HepG2 (cell line): ENCODE measurements around the gene AHCYL1. TPM values are rescaled to one million over a fixed set of nuclear protein-coding genes. Genes with fewer than 3 reads are reported as not detected.
A peak's percentile ranks its signal among the peaks of the same experiment; 100 is the strongest.

Experiments
- ATAD3A ChIP-seq: sonication (generic); formaldehyde crosslinking; IDR thresholded peaks from 2 replicates; pipeline ENCODE4 v1.4.0; 2020; ENCODE audit warnings: missing genetic modification reagents
- JARID2 ChIP-seq: sonication (generic); formaldehyde crosslinking; IDR thresholded peaks from 2 replicates; pipeline ENCODE4 v1.8.1; 2023; ENCODE audit warnings: missing genetic modification reagents, inconsistent platforms; ENCODE audit not compliant: insufficient replicate concordance
- KAT2B ChIP-seq: fragments of 150-350 bp; IDR thresholded peaks from 2 replicates; pipeline ENCODE4 v1.6.1; 2014; ENCODE audit warnings: low read depth, low read length, borderline replicate concordance
- NPAS2 ChIP-seq: sonication (generic); formaldehyde crosslinking; IDR thresholded peaks from 2 replicates; pipeline ENCODE4 v1.8.0; 2022; ENCODE audit warnings: mild to moderate bottlenecking, missing genetic modification reagents, borderline replicate concordance
- REL ChIP-seq: sonication (generic); formaldehyde crosslinking; conservative IDR thresholded peaks from 2 replicates; pipeline ENCODE4 v1.8.0; 2022; ENCODE audit warnings: mild to moderate bottlenecking, missing genetic modification reagents, moderate library complexity
- SOX6 ChIP-seq, 2 experiments: fragments of 450-650 bp in 1 of 2; sonication (generic) in 1 of 2; formaldehyde crosslinking in 1 of 2; IDR thresholded peaks; 2 replicates each; pipeline versions ENCODE4 v1.4.0 to v1.6.1; 2017 to 2020; ENCODE audit warnings: antibody characterized with exemption in 1 of 2, mild to moderate bottlenecking in 1 of 2, missing genetic modification reagents in 1 of 2
- ZFP82 ChIP-seq: sonication (generic); formaldehyde crosslinking; IDR thresholded peaks from 2 replicates; pipeline ENCODE4 v1.5.1; 2020; ENCODE audit warnings: mild to moderate bottlenecking, missing genetic modification reagents, borderline replicate concordance
- ZNF329 ChIP-seq: sonication (generic); formaldehyde crosslinking; IDR thresholded peaks from 2 replicates; pipeline ENCODE4 v1.9.0; 2021; ENCODE audit warnings: low read depth, mild to moderate bottlenecking, missing genetic modification reagents
- ZNF460 ChIP-seq: sonication (generic); formaldehyde crosslinking; IDR thresholded peaks from 2 replicates; pipeline ENCODE4 v1.5.1; 2020; ENCODE audit warnings: missing genetic modification reagents, mild to moderate bottlenecking, borderline replicate concordance
- ZNF549 ChIP-seq: sonication (generic); formaldehyde crosslinking; IDR thresholded peaks from 2 replicates; pipeline ENCODE4 v1.5.0; 2020; ENCODE audit warnings: missing genetic modification reagents
- ZNF776 ChIP-seq: sonication (generic); formaldehyde crosslinking; IDR thresholded peaks from 2 replicates; pipeline ENCODE4 v1.4.0; 2020; ENCODE audit warnings: mild to moderate bottlenecking, missing genetic modification reagents
- ZSCAN9 ChIP-seq: IDR thresholded peaks from 2 replicates; pipeline ENCODE4 v1.6.1; 2016; ENCODE audit warnings: borderline replicate concordance
- polyA plus RNA-seq, 8 experiments: library from polyadenylated mRNA; depleted of rRNA in 3 of 8; stranded (reverse) in 7 of 8; unstranded in 1 of 8; fragments of >200 nt; fragmentation: Illumina TruSeq in 4 of 8; extraction: Trizol in 4 of 8; gene quantifications; 2 replicates each; pipeline versions ENCODE4 v1.2.1 to v1.2.3, GENCODE V29; 2011 to 2016; ENCODE audit warnings: low read depth in 4 of 8, missing spikeins in 1 of 8, mixed read lengths in 1 of 8; ENCODE audit not compliant: insufficient read depth in 1 of 8
- total RNA-seq, 5 experiments: library from RNA; depleted of rRNA; stranded (reverse); fragments of >200 nt; fragmentation: Illumina TruSeq; extraction: Trizol; gene quantifications; 2 replicates each; pipeline ENCODE4 v1.2.3, GENCODE V29; 2016; ENCODE audit warnings: low read depth in 1 of 5
- TF ChIP-seq, protein P1 (sequence below): sonication (generic); formaldehyde crosslinking; IDR thresholded peaks from 2 replicates; pipeline ENCODE4 v1.5.1; 2020; ENCODE audit warnings: mild to moderate bottlenecking, missing genetic modification reagents, moderate library complexity
- TF ChIP-seq, protein P2 (sequence below): sonication (generic); formaldehyde crosslinking; IDR thresholded peaks from 2 replicates; pipeline ENCODE4 v1.4.0; 2020; ENCODE audit warnings: missing genetic modification reagents, borderline replicate concordance
- TF ChIP-seq, protein P3 (sequence below): sonication (generic); formaldehyde crosslinking; IDR thresholded peaks from 2 replicates; pipeline ENCODE4 v1.4.0; 2020; ENCODE audit warnings: missing genetic modification reagents, borderline replicate concordance

Gene AHCYL1
- total and polyA plus RNA-seq, 2 of the 13 experiments (the other 11 are each of a cell fraction or from before 2014, with no cell fraction given), result 40.9 to 76.3 TPM

DNA sequence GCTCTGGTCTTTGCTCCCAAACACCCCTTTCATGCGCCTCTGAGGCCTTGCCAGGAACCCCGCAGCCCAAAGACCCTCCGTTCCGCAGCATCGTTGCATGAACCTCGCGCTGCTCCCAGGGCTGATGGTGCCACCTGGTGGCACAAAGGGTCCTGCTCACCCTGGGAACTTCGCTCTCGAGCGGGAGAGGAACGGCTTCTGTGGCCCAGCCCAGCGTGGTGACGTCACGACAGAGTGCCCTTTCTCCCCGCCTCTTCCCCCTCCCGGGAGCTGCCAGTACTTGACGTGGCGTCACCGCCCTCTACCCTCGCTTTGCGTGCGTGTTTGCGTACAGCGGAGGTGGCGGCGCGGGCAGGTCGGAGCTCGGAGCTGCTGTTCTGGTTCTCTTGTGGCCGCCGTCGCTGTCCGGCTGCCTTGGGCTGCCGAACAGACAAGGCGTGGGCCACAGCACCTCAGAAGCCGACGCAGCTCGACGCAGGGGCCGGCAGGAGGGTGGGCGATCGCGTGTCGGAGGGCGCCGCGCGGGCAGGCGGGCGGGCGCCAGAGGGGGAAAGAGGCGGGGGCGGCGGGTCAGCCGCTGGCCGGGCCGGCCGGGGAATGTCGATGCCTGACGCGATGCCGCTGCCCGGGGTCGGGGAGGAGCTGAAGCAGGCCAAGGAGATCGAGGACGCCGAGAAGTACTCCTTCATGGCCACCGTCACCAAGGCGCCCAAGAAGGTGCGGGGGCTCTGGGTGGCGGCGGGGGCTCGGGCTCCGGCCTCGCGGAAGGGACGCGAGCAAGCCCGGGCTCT, at the start of gene AHCYL1 (continued):
- TF ChIP-seq ATAD3A (CRISPR knock-in tag) (no peak), ZFP82 (CRISPR knock-in tag) (peak; percentile 31; the same call in 1 of the 2 replicates), SOX6 (IDR thresholded peaks at IDR 0.05) (no peak), SOX6 (CRISPR knock-in tag; IDR thresholded peaks at IDR 0.05) (peak; percentile 59; the same call in 1 of the 2 replicates), ZNF329 (CRISPR knock-in tag) (peak; percentile 62), KAT2B (no peak), ZNF776 (CRISPR knock-in tag) (no peak), NPAS2 (CRISPR knock-in tag) (no peak), ZSCAN9 (peak; percentile 84; the same call in 1 of the 2 replicates), REL (CRISPR knock-in tag) (0 out of 2 replicates have a peak, but pooled peaks have one; percentile 26), ZNF549 (CRISPR knock-in tag) (no peak), JARID2 (CRISPR knock-in tag) (no peak), ZNF460 (CRISPR knock-in tag) (no peak)
- TF ChIP-seq, protein P1, sequence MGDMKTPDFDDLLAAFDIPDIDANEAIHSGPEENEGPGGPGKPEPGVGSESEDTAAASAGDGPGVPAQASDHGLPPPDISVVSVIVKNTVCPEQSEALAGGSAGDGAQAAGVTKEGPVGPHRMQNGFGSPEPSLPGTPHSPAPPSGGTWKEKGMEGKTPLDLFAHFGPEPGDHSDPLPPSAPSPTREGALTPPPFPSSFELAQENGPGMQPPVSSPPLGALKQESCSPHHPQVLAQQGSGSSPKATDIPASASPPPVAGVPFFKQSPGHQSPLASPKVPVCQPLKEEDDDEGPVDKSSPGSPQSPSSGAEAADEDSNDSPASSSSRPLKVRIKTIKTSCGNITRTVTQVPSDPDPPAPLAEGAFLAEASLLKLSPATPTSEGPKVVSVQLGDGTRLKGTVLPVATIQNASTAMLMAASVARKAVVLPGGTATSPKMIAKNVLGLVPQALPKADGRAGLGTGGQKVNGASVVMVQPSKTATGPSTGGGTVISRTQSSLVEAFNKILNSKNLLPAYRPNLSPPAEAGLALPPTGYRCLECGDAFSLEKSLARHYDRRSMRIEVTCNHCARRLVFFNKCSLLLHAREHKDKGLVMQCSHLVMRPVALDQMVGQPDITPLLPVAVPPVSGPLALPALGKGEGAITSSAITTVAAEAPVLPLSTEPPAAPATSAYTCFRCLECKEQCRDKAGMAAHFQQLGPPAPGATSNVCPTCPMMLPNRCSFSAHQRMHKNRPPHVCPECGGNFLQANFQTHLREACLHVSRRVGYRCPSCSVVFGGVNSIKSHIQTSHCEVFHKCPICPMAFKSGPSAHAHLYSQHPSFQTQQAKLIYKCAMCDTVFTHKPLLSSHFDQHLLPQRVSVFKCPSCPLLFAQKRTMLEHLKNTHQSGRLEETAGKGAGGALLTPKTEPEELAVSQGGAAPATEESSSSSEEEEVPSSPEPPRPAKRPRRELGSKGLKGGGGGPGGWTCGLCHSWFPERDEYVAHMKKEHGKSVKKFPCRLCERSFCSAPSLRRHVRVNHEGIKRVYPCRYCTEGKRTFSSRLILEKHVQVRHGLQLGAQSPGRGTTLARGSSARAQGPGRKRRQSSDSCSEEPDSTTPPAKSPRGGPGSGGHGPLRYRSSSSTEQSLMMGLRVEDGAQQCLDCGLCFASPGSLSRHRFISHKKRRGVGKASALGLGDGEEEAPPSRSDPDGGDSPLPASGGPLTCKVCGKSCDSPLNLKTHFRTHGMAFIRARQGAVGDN (CRISPR knock-in tag), result peak; percentile 96
- TF ChIP-seq, protein P2, sequence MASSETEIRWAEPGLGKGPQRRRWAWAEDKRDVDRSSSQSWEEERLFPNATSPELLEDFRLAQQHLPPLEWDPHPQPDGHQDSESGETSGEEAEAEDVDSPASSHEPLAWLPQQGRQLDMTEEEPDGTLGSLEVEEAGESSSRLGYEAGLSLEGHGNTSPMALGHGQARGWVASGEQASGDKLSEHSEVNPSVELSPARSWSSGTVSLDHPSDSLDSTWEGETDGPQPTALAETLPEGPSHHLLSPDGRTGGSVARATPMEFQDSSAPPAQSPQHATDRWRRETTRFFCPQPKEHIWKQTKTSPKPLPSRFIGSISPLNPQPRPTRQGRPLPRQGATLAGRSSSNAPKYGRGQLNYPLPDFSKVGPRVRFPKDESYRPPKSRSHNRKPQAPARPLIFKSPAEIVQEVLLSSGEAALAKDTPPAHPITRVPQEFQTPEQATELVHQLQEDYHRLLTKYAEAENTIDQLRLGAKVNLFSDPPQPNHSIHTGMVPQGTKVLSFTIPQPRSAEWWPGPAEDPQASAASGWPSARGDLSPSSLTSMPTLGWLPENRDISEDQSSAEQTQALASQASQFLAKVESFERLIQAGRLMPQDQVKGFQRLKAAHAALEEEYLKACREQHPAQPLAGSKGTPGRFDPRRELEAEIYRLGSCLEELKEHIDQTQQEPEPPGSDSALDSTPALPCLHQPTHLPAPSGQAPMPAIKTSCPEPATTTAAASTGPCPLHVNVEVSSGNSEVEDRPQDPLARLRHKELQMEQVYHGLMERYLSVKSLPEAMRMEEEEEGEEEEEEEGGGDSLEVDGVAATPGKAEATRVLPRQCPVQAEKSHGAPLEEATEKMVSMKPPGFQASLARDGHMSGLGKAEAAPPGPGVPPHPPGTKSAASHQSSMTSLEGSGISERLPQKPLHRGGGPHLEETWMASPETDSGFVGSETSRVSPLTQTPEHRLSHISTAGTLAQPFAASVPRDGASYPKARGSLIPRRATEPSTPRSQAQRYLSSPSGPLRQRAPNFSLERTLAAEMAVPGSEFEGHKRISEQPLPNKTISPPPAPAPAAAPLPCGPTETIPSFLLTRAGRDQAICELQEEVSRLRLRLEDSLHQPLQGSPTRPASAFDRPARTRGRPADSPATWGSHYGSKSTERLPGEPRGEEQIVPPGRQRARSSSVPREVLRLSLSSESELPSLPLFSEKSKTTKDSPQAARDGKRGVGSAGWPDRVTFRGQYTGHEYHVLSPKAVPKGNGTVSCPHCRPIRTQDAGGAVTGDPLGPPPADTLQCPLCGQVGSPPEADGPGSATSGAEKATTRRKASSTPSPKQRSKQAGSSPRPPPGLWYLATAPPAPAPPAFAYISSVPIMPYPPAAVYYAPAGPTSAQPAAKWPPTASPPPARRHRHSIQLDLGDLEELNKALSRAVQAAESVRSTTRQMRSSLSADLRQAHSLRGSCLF (CRISPR knock-in tag), result no peak
- TF ChIP-seq, protein P3, sequence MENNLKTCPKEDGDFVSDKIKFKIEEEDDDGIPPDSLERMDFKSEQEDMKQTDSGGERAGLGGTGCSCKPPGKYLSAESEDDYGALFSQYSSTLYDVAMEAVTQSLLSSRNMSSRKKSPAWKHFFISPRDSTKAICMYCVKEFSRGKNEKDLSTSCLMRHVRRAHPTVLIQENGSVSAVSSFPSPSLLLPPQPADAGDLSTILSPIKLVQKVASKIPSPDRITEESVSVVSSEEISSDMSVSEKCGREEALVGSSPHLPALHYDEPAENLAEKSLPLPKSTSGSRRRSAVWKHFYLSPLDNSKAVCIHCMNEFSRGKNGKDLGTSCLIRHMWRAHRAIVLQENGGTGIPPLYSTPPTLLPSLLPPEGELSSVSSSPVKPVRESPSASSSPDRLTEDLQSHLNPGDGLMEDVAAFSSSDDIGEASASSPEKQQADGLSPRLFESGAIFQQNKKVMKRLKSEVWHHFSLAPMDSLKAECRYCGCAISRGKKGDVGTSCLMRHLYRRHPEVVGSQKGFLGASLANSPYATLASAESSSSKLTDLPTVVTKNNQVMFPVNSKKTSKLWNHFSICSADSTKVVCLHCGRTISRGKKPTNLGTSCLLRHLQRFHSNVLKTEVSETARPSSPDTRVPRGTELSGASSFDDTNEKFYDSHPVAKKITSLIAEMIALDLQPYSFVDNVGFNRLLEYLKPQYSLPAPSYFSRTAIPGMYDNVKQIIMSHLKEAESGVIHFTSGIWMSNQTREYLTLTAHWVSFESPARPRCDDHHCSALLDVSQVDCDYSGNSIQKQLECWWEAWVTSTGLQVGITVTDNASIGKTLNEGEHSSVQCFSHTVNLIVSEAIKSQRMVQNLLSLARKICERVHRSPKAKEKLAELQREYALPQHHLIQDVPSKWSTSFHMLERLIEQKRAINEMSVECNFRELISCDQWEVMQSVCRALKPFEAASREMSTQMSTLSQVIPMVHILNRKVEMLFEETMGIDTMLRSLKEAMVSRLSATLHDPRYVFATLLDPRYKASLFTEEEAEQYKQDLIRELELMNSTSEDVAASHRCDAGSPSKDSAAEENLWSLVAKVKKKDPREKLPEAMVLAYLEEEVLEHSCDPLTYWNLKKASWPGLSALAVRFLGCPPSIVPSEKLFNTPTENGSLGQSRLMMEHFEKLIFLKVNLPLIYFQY, result peak; percentile 21; the same call in 1 of the 2 replicates
